K562 (cell line): ENCODE results near the gene SPHK1. TPM values are rescaled to one million over a fixed set of nuclear protein-coding genes. Genes with fewer than 3 reads are reported as not detected.
A peak's percentile ranks its signal among the peaks of the same experiment; 100 is the strongest.

Source experiments
- ATF7 ChIP-seq: fragments of 450-650 bp; IDR thresholded peaks from 2 replicates; pipeline ENCODE4 v1.7.1; 2014; ENCODE audit warnings: mild to moderate bottlenecking, moderate library complexity
- DDX20 ChIP-seq: fragments of 450-650 bp; IDR thresholded peaks from 2 replicates; pipeline ENCODE4 v1.6.1; 2016; ENCODE audit warnings: missing genetic modification characterization, low read depth, mild to moderate bottlenecking, missing compliant biosample characterization, moderate library complexity
- MECOM ChIP-seq: fragments of 250-450 bp; sonication (Bioruptor Pico); IDR thresholded peaks from 2 replicates; pipeline ENCODE4 v1.8.0; 2022; ENCODE audit warnings: inconsistent platforms
- RHOXF2B ChIP-seq: fragments of 250-450 bp; sonication (Bioruptor Pico); conservative IDR thresholded peaks from 2 replicates; pipeline ENCODE4 v1.5.1; 2021
- SMARCB1 ChIP-seq: IDR thresholded peaks from 2 replicates; pipeline ENCODE4 v1.6.1; 2011; ENCODE audit warnings: improper control_type of control experiment, low read depth; ENCODE audit not compliant: insufficient read length
- polyA plus RNA-seq, 8 experiments: library from polyadenylated mRNA; depleted of rRNA in 4 of 8; stranded (reverse) in 5 of 8; unstranded in 3 of 8; fragments of >200 nt; fragmentation: Nextera tagmentation in 2 of 8; fragmentation: Illumina TruSeq in 1 of 8; extraction: Ambion mirVana in 2 of 8; extraction: Trizol in 1 of 8; gene quantifications; 2 replicates each; pipeline versions ENCODE4 v1.2.1 to v1.2.3, GENCODE V29; 2011 to 2014; ENCODE audit warnings: inconsistent platforms in 1 of 8, missing spikeins in 1 of 8
- total RNA-seq, 7 experiments: library from RNA; depleted of rRNA in 6 of 7; stranded (reverse); fragments of >200 nt in 6 of 7; fragmentation: Illumina TruSeq in 2 of 7; extraction: Trizol in 2 of 7; gene quantifications; 2 replicates each; pipeline versions ENCODE4 v1.2.1 to v1.2.3, GENCODE V29; 2011 to 2021; ENCODE audit warnings: low replicate concordance in 1 of 7
- TF ChIP-seq, protein P1 (sequence below): IDR thresholded peaks from 3 replicates; pipeline ENCODE4 v1.6.1; 2011; ENCODE audit warnings: borderline replicate concordance, mild to moderate bottlenecking, moderate library complexity; ENCODE audit not compliant: insufficient read length; ENCODE audit errors: extremely low read depth
- TF ChIP-seq, protein P2 (sequence below), 3 experiments: fragments of 200-800 bp in 1 of 3; sonication (Bioruptor generic) in 1 of 3; sonication (generic) in 1 of 3; formaldehyde crosslinking in 1 of 3; IDR thresholded peaks; 2 replicates each; pipeline versions ENCODE4 v1.6.1 to v1.8.0; 2016 to 2022; ENCODE audit warnings: mild to moderate bottlenecking in 2 of 3, missing compliant biosample characterization in 2 of 3, missing genetic modification characterization in 2 of 3, missing genetic modification reagents in 1 of 3
- TF ChIP-seq, protein P3 (sequence below): sonication (generic); formaldehyde crosslinking; IDR thresholded peaks from 2 replicates; pipeline ENCODE4 v1.5.0; 2020; ENCODE audit warnings: missing genetic modification reagents
- TF ChIP-seq, protein P4 (sequence below): fragments of 450-650 bp; formaldehyde crosslinking; conservative IDR thresholded peaks from 2 replicates; pipeline ENCODE4 v1.4.0; 2022; ENCODE audit warnings: mild to moderate bottlenecking, missing genetic modification characterization
- TF ChIP-seq, protein P5 (sequence below), 3 experiments: IDR thresholded peaks in 2 of 3; conservative IDR thresholded peaks in 1 of 3; 2 replicates each; pipeline ENCODE4 v1.5.1; 2011 to 2012; ENCODE audit warnings: low read length in 3 of 3, mild to moderate bottlenecking in 3 of 3, control low read depth in 2 of 3, improper control_type of control experiment in 1 of 3, inconsistent platforms in 1 of 3, low read depth in 1 of 3, mixed read lengths in 1 of 3, moderate library complexity in 1 of 3; ENCODE audit not compliant: insufficient read depth in 2 of 3
- TF ChIP-seq, protein P6 (sequence below): sonication (generic); formaldehyde crosslinking; IDR thresholded peaks from 2 replicates; pipeline ENCODE4 v1.8.0; 2022; ENCODE audit warnings: mild to moderate bottlenecking, low read depth, missing genetic modification reagents

Gene SPHK1
- total and polyA plus RNA-seq, 9 of the 15 experiments (the other 6 are each of a cell fraction or from before 2014, with no cell fraction given), result 0.21 to 60.3 (median 14.5) TPM

DNA sequence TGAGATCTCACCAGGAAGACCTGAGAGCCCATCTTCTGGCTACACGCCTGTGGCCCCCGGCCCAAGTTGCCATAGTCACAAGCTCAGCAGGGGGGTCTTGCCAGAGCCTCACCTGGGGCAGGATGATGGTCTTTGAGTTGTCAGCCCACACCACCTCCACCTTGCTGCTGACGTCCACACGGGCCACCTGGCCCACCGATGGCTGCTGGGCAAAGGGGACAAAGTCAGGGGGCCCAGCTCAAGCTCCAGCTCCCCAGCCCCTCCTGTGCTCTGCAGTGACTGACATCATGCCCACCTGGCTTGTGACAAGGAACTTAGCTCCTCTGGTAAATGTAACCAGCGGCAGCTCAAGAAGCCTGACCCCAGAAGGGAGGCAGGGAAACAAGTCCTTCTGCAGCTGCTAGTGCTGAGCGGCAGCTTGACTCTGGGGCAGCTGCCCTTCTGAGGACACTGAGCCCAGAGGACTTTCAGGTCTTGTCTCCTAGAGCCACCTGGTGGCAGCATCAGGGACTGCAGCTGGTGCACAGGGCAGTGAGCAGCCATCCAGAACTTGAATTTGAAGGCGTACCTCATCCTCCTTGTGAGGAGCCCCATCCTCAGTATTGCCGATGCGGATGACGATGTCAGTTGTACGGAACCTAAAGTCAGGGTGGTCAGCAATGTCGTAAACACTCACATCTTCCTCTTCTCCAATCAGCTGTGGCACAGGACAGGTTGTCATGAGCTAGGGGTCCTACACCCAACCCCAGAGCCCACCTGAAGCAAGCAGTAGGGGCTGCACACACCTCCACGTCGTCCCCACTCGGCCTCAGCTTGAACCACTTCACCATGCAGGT is 13.5 kb downstream of the SPHK1 start (continued):
- TF ChIP-seq, protein P1, sequence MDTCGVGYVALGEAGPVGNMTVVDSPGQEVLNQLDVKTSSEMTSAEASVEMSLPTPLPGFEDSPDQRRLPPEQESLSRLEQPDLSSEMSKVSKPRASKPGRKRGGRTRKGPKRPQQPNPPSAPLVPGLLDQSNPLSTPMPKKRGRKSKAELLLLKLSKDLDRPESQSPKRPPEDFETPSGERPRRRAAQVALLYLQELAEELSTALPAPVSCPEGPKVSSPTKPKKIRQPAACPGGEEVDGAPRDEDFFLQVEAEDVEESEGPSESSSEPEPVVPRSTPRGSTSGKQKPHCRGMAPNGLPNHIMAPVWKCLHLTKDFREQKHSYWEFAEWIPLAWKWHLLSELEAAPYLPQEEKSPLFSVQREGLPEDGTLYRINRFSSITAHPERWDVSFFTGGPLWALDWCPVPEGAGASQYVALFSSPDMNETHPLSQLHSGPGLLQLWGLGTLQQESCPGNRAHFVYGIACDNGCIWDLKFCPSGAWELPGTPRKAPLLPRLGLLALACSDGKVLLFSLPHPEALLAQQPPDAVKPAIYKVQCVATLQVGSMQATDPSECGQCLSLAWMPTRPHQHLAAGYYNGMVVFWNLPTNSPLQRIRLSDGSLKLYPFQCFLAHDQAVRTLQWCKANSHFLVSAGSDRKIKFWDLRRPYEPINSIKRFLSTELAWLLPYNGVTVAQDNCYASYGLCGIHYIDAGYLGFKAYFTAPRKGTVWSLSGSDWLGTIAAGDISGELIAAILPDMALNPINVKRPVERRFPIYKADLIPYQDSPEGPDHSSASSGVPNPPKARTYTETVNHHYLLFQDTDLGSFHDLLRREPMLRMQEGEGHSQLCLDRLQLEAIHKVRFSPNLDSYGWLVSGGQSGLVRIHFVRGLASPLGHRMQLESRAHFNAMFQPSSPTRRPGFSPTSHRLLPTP, result no peak
- TF ChIP-seq, protein P2, sequence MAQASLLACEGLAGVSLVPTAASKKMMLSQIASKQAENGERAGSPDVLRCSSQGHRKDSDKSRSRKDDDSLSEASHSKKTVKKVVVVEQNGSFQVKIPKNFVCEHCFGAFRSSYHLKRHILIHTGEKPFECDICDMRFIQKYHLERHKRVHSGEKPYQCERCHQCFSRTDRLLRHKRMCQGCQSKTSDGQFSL (CRISPR knock-in tag; IDR thresholded peaks at IDR 0.05), result no peak
- TF ChIP-seq, protein P2 (tag; IDR thresholded peaks at IDR 0.05), result no peak
- TF ChIP-seq SMARCB1, result no peak
- TF ChIP-seq, protein P3, sequence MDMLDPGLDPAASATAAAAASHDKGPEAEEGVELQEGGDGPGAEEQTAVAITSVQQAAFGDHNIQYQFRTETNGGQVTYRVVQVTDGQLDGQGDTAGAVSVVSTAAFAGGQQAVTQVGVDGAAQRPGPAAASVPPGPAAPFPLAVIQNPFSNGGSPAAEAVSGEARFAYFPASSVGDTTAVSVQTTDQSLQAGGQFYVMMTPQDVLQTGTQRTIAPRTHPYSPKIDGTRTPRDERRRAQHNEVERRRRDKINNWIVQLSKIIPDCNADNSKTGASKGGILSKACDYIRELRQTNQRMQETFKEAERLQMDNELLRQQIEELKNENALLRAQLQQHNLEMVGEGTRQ (CRISPR knock-in tag), result no peak
- TF ChIP-seq, protein P4, sequence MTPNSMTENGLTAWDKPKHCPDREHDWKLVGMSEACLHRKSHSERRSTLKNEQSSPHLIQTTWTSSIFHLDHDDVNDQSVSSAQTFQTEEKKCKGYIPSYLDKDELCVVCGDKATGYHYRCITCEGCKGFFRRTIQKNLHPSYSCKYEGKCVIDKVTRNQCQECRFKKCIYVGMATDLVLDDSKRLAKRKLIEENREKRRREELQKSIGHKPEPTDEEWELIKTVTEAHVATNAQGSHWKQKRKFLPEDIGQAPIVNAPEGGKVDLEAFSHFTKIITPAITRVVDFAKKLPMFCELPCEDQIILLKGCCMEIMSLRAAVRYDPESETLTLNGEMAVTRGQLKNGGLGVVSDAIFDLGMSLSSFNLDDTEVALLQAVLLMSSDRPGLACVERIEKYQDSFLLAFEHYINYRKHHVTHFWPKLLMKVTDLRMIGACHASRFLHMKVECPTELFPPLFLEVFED, result no peak
- TF ChIP-seq MECOM (CRISPR knock-in tag), result no peak
- TF ChIP-seq, protein P5, sequence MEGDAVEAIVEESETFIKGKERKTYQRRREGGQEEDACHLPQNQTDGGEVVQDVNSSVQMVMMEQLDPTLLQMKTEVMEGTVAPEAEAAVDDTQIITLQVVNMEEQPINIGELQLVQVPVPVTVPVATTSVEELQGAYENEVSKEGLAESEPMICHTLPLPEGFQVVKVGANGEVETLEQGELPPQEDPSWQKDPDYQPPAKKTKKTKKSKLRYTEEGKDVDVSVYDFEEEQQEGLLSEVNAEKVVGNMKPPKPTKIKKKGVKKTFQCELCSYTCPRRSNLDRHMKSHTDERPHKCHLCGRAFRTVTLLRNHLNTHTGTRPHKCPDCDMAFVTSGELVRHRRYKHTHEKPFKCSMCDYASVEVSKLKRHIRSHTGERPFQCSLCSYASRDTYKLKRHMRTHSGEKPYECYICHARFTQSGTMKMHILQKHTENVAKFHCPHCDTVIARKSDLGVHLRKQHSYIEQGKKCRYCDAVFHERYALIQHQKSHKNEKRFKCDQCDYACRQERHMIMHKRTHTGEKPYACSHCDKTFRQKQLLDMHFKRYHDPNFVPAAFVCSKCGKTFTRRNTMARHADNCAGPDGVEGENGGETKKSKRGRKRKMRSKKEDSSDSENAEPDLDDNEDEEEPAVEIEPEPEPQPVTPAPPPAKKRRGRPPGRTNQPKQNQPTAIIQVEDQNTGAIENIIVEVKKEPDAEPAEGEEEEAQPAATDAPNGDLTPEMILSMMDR (IDR thresholded peaks at IDR 0.05 in 2 of 3, conservative IDR thresholded peaks at IDR 0.05 in 1 of 3; ENCODE audit: insufficient read depth in 2 of 3, low read depth in 1 of 3, low read length in 3 of 3), result peak; percentile 94 to 99 (median 95)
- TF ChIP-seq ATF7, result 0 out of 2 replicates have a peak, but pooled peaks have one; percentile 31
- TF ChIP-seq, protein P6, sequence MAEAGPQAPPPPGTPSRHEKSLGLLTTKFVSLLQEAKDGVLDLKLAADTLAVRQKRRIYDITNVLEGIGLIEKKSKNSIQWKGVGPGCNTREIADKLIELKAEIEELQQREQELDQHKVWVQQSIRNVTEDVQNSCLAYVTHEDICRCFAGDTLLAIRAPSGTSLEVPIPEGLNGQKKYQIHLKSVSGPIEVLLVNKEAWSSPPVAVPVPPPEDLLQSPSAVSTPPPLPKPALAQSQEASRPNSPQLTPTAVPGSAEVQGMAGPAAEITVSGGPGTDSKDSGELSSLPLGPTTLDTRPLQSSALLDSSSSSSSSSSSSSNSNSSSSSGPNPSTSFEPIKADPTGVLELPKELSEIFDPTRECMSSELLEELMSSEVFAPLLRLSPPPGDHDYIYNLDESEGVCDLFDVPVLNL (CRISPR knock-in tag), result no peak
- no peak for TF ChIP-seq RHOXF2B (CRISPR knock-in tag)
- no peak for TF ChIP-seq DDX20
